GM12892 (cell line): ENCODE data around the gene HSPA2.

ENCODE experiments used
- POLR2A ChIP-seq: IDR thresholded peaks from 2 replicates; pipeline ENCODE4 v1.6.1; 2011; ENCODE audit warnings: low read depth, low read length, control low read depth
- POLR2AphosphoS5 ChIP-seq: IDR thresholded peaks from 2 replicates; pipeline ENCODE4 v1.6.1; 2011; ENCODE audit warnings: low read depth, low read length, control low read depth
- TAF1 ChIP-seq: IDR thresholded peaks from 2 replicates; pipeline ENCODE4 v1.6.1; 2011; ENCODE audit warnings: low read depth, mild to moderate bottlenecking, control low read depth, low read length, borderline replicate concordance

DNA sequence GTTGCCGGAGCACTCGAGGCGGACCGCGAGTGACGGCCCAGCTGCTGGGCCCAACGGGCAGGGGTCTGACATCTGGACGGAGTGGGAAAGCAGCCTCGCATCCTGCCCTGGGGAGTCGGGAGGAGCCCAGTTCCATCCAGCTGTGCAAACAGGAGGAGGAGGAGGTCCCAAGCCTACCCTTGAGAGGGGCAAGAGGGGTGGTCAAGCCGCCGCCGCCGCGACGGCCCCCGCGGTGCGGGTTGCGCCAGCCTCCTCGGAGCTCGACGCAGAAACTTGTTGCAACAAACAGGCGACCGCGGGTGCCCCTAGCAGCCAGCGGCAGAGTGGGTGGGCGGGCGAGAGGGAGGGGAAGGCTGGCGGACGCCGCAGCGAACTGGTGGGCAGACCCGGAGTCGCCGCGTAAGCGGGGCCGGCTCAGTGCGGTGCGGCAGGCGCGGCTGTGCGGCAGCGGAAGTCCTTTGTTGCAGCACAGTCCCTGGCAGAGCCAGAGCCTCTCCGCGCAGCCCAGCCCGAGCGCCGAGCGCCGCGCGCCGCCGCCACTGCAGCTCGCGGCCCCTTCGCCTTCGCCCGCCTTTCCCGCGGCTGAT is 36.1 kb upstream of the HSPA2 start, which contains the start of gene ZBTB1:
- TF ChIP-seq TAF1: peak; percentile 78
- TF ChIP-seq POLR2A: peak; percentile 81
- TF ChIP-seq POLR2AphosphoS5: peak; percentile 83
